Peyer's patch (tissue), 4 donors: ENCODE measurements around the gene ATP8B4. TPM values are rescaled to one million over a fixed set of nuclear protein-coding genes. Genes with fewer than 3 reads are reported as not detected.
"Not testable (repeated sequence)": the region's sequence is repeated elsewhere in the genome, so short reads cannot be mapped to it uniquely, and the experiment has no call there.

ENCODE experiments used
- DNase-seq, 3 donors: peaks; one replicate each; pipeline ENCODE4 v3.0.0-alpha.2; 2017 to 2019
- H3K27ac ChIP-seq, 4 donors: fragments of 200-600 bp; sonication (generic); one replicate each; pipeline ENCODE4 v1.5.1; 2016 to 2019
- H3K27me3 ChIP-seq, 2 donors: fragments of 200-600 bp; sonication (generic); one replicate each; pipeline ENCODE4 v1.5.1; 2019
- H3K36me3 ChIP-seq, 3 donors: fragments of 200-600 bp; sonication (generic); one replicate each; pipeline ENCODE4 v1.5.1; 2016 to 2019
- H3K4me1 ChIP-seq, 4 donors: fragments of 200-600 bp; sonication (generic); one replicate each; pipeline ENCODE4 v1.5.1; 2016 to 2019
- H3K4me3 ChIP-seq, 4 donors: fragments of 200-600 bp; sonication (generic); 1 replicate in 3 of 4; 2 replicates in 1 of 4; pipeline ENCODE4 v1.5.1; 2016 to 2019; ENCODE audit warnings: mild to moderate bottlenecking in 1 of 4
- H3K9me3 ChIP-seq, 4 donors: fragments of 200-600 bp; sonication (generic); one replicate each; pipeline ENCODE4 v1.5.1; 2016 to 2019; ENCODE audit warnings: mild to moderate bottlenecking in 1 of 4
- CTCF ChIP-seq, 6 experiments: fragments of 450-650 bp in 4 of 6; fragments of 200-600 bp in 2 of 6; sonication (generic) in 1 of 6; IDR thresholded peaks; one replicate each; pipeline ENCODE4 v1.5.1; 2017 to 2019; ENCODE audit warnings: antibody characterized with exemption in 6 of 6, mild to moderate bottlenecking in 3 of 6, moderate library complexity in 1 of 6
- POLR2A ChIP-seq, 2 donors: fragments of 450-650 bp; IDR thresholded peaks; one replicate each; pipeline ENCODE4 v1.5.1; 2017; ENCODE audit warnings: antibody characterized with exemption in 2 of 2, mild to moderate bottlenecking in 2 of 2, moderate library complexity in 2 of 2
- total RNA-seq, 4 donors: library from RNA; depleted of rRNA; stranded (reverse); fragments of >200 nt; gene quantifications; one replicate each; pipeline ENCODE4 v1.1.0, GENCODE V29; 2016

ATP8B4 gene
- total RNA-seq, 4 donors from 2014 or later, result 1.4 to 13.2 (median 8.7) TPM

GRCh38 chr15:50106457-50106856 is 12.6 kb downstream of the ATP8B4 start:
- Histone ChIP-seq H3K36me3 (no peaks in the 10 kb centered on the region), H3K27me3 (no peaks in the 10 kb centered on the region), H3K9me3 (no peaks in the 10 kb centered on the region), H3K4me3 (no peak overlapping the region), H3K27ac (no peak overlapping the region), H3K4me1 (peaks cover 0 to 11% (median 2%) of the 10 kb centered on the region in 4 donors)
- no peak for DNase-seq
- TF ChIP-seq CTCF (IDR thresholded peaks at IDR 0.05) (no peak), POLR2A (IDR thresholded peaks at IDR 0.05) (no peak)

GRCh38 chr15:50100486-50100885 is 18.5 kb downstream of the ATP8B4 start:
- Histone ChIP-seq H3K27me3 (no peaks in the 10 kb centered on the region), H3K27ac (no peak overlapping the region), H3K4me3 (no peak overlapping the region), H3K36me3 (no peaks in the 10 kb centered on the region), H3K4me1 (no peaks in the 10 kb centered on the region), H3K9me3 (no peaks in the 10 kb centered on the region)
- DNase-seq, result no peak
- TF ChIP-seq POLR2A (IDR thresholded peaks at IDR 0.05) (no peak), CTCF (IDR thresholded peaks at IDR 0.05) (no peak)

GRCh38 chr15:50098545-50098944 is 20.5 kb downstream of the ATP8B4 start:
- no peak for DNase-seq
- H3K36me3 ChIP-seq, result no peaks in the 10 kb centered on the region
- H3K9me3 ChIP-seq, result no peaks in the 10 kb centered on the region
- TF ChIP-seq CTCF (IDR thresholded peaks at IDR 0.05) (no peak), POLR2A (IDR thresholded peaks at IDR 0.05) (no peak)
- no peak overlapping the region for H3K27ac ChIP-seq
- no peaks in the 10 kb centered on the region for H3K4me1 ChIP-seq
- no peaks in the 10 kb centered on the region for H3K27me3 ChIP-seq
- no peak overlapping the region for H3K4me3 ChIP-seq

- H3K9me3 ChIP-seq, result no peaks in the 10 kb centered on the region
- no peaks in the 10 kb centered on the region for H3K4me1 ChIP-seq
- H3K36me3 ChIP-seq, result no peaks in the 10 kb centered on the region
- H3K27me3 ChIP-seq, result no peaks in the 10 kb centered on the region
- no peak for DNase-seq
- H3K27ac ChIP-seq, result no peak overlapping the region
- H3K4me3 ChIP-seq, result no peak overlapping the region
- TF ChIP-seq CTCF (IDR thresholded peaks at IDR 0.05), result no peak
- no peak for TF ChIP-seq POLR2A (IDR thresholded peaks at IDR 0.05)
Observed at GRCh38 chr15:50095938-50096821, 22.9 kb downstream of the ATP8B4 start.

GRCh38 chr15:50089386-50089785 is 29.6 kb downstream of the ATP8B4 start:
- H3K36me3 ChIP-seq, H3K9me3 ChIP-seq, DNase-seq, H3K27me3 ChIP-seq, H3K4me1 ChIP-seq, H3K27ac ChIP-seq, H3K4me3 ChIP-seq: not testable (repeated sequence)

GRCh38 chr15:50084932-50085331 is 34.1 kb downstream of the ATP8B4 start:
- DNase-seq, result no peak
- TF ChIP-seq CTCF (IDR thresholded peaks at IDR 0.05), result no peak
- TF ChIP-seq POLR2A (IDR thresholded peaks at IDR 0.05), result no peak
- Histone ChIP-seq H3K27me3 (no peaks in the 10 kb centered on the region), H3K27ac (no peak overlapping the region), H3K9me3 (no peaks in the 10 kb centered on the region), H3K36me3 (no peaks in the 10 kb centered on the region), H3K4me1 (no peaks in the 10 kb centered on the region), H3K4me3 (no peak overlapping the region)
